Adrenal gland (tissue), 12 donors: Measurements from ENCODE around the gene RANBP3L. TPM values are rescaled to one million over a fixed set of nuclear protein-coding genes. Genes with fewer than 3 reads are reported as not detected.

Experiments
- DNase-seq, 7 donors: peaks; one replicate each; pipeline ENCODE4 v3.0.0-alpha.2; 2019 to 2020
- H3K27ac ChIP-seq, 5 donors: fragments of 200-600 bp; sonication (generic) in 4 of 5; 1 replicate in 3 of 5; 2 replicates in 2 of 5; pipeline versions ENCODE4 v1.5.1 to v1.8.0; 2016 to 2020; ENCODE audit warnings: mild to moderate bottlenecking in 1 of 5
- H3K27me3 ChIP-seq: fragments of 200-600 bp; 2 replicates; pipeline ENCODE4 v1.8.0; 2021
- H3K36me3 ChIP-seq, 2 donors: fragments of 200-600 bp; replicated peaks in 1 of 2; 1 replicate in 1 of 2; 2 replicates in 1 of 2; pipeline versions ENCODE4 v1.5.1 to v1.8.0; 2018 to 2022
- H3K4me1 ChIP-seq, 2 donors: fragments of 200-600 bp; replicated peaks in 1 of 2; 1 replicate in 1 of 2; 2 replicates in 1 of 2; pipeline versions ENCODE4 v1.5.1 to v1.8.0; 2018 to 2021
- H3K4me3 ChIP-seq, 4 donors: fragments of 200-600 bp; sonication (generic) in 3 of 4; one replicate each; pipeline ENCODE4 v1.5.1; 2016 to 2018
- H3K9me3 ChIP-seq, 3 donors: fragments of 200-600 bp; sonication (generic) in 1 of 3; replicated peaks in 1 of 3; 1 replicate in 2 of 3; 2 replicates in 1 of 3; pipeline versions ENCODE4 v1.5.1 to v1.8.0; 2016 to 2021
- CTCF ChIP-seq, 6 experiments: fragments of 450-650 bp in 4 of 6; fragments of 200-600 bp in 2 of 6; sonication (generic) in 1 of 6; IDR thresholded peaks; 1 replicate in 5 of 6; 2 replicates in 1 of 6; pipeline versions ENCODE4 v1.5.1 to v1.8.0; 2016 to 2021; ENCODE audit warnings: antibody characterized with exemption in 6 of 6, mild to moderate bottlenecking in 2 of 6, moderate library complexity in 1 of 6
- POLR2A ChIP-seq, 2 donors: fragments of 450-650 bp; IDR thresholded peaks; one replicate each; pipeline ENCODE4 v1.6.1; 2017; ENCODE audit warnings: antibody characterized with exemption in 2 of 2, mild to moderate bottlenecking in 2 of 2, moderate library complexity in 1 of 2
- WGBS, 4 donors: extraction: QIAGEN DNeasy Blood & Tissue Kit in 2 of 4; methylation state at CpG; one replicate each; pipeline versions ENCODE4 v1.1.5 to v1.1.7; 2013 to 2017; 5-methylcytosine and 5-hydroxymethylcytosine counted together
- intact Hi-C, 2 donors: fragments of 100-400 bp; cut with DNase I; formaldehyde crosslinking; loops; one replicate each; pipeline versions ENCODE4 v1.14.1 to v1.15.0; 2022 to 2023
- polyA plus RNA-seq, 3 donors: library from polyadenylated mRNA; stranded (reverse); fragments of 200-250 nt in 2 of 3; fragments of 350-450 nt in 1 of 3; fragmentation: Illumina TruSeq in 1 of 3; extraction: RNeasy Lipid Tissue Mini Kit (QIAGEN cat#74804) in 1 of 3; gene quantifications; one replicate each; pipeline ENCODE4 v1.2.3, GENCODE V29; 2013 to 2014
- total RNA-seq, 9 donors: library from RNA; depleted of rRNA in 4 of 9; stranded (reverse); fragments of >200 nt in 4 of 9; fragments of 120-200 nt in 1 of 9; fragmentation: NEBNext Ultra II Directional in 1 of 9; extraction: Animal tissue kit (Norgen Biotek cat#: 25700) in 1 of 9; gene quantifications; one replicate each; pipeline versions ENCODE4 v1.1.0 to v1.2.4, GENCODE V29; 2013 to 2023
- donor health status: healthy with polysubstance abuse.
- donor health status: Bipolar disorder and iron deficiency.
- donor health status: DM: yes; HTN: yes; CAD: no.
- donor health status: DM: no; HTN: no; CAD: no.
- donor health status: DM: no; HTN: no; CAD: no.
- donor health status: DM: yes; HTN: yes; CAD: no.

Gene RANBP3L
- total and polyA plus RNA-seq, 12 donors, result 0.30 to 21.6 (median 1.6) TPM

- Histone ChIP-seq H3K9me3 (no peaks in the 10 kb centered on the region), H3K36me3 (no peaks in the 10 kb centered on the region), H3K4me1 (peaks cover 29 to 51% of the 10 kb centered on the region in 2 donors), H3K27me3 (no peaks in the 10 kb centered on the region), H3K27ac (peak overlapping the region; percentile 86 to 100 (median 93)), H3K4me3 (peak overlapping the region; percentile 12 to 93 (median 71))
- TF ChIP-seq CTCF (IDR thresholded peaks at IDR 0.05), result peak in 1 of 6 experiments; percentile 12
- peak in 1 of 2 donors; percentile 47 for TF ChIP-seq POLR2A (IDR thresholded peaks at IDR 0.05)
- WGBS, 4 donors, result 0 to 2% (median 1%) methylated on average over 18 to 61 of the region's 61 CpGs
- DNase-seq, result peak; percentile 68 to 82 (median 73)
- intact Hi-C loops, result no loop called here
Observed at GRCh38 chr5:36240779-36241630, 60.7 kb downstream of the RANBP3L start.

GRCh38 chr5:36239370-36240293 is 62.1 kb downstream of the RANBP3L start:
- no peaks in the 10 kb centered on the region for H3K9me3 ChIP-seq
- intact Hi-C loops, result no loop called here
- peak overlapping the region in 1 of 4 donors; percentile 93 for H3K4me3 ChIP-seq
- no peak for DNase-seq
- H3K27ac ChIP-seq, result peak overlapping the region in 3 of 5 donors; percentile 93 to 100 (median 97)
- TF ChIP-seq POLR2A (IDR thresholded peaks at IDR 0.05) (no peak), CTCF (IDR thresholded peaks at IDR 0.05) (no peak)
- WGBS, 4 donors, result 33 to 48% (median 37%) methylated on average over 4 of the region's 4 CpGs
- no peaks in the 10 kb centered on the region for H3K36me3 ChIP-seq
- H3K4me1 ChIP-seq, result peaks cover 29 to 51% of the 10 kb centered on the region in 2 donors
- no peaks in the 10 kb centered on the region for H3K27me3 ChIP-seq

GRCh38 chr5:36238502-36239295 is 63.0 kb downstream of the RANBP3L start:
- WGBS, 4 donors, result 45 to 54% (median 47%) methylated on average over 2 of the region's 2 CpGs
- TF ChIP-seq POLR2A (IDR thresholded peaks at IDR 0.05) (no peak), CTCF (IDR thresholded peaks at IDR 0.05) (no peak)
- Histone ChIP-seq H3K9me3 (no peaks in the 10 kb centered on the region), H3K27ac (peak overlapping the region in 3 of 5 donors; percentile 93 to 100 (median 97)), H3K27me3 (no peaks in the 10 kb centered on the region), H3K36me3 (no peaks in the 10 kb centered on the region), H3K4me1 (peaks cover 29 to 51% of the 10 kb centered on the region in 2 donors), H3K4me3 (peak overlapping the region in 1 of 4 donors; percentile 93)
- intact Hi-C loops, result no loop called here
- no peak for DNase-seq
